HEK293 (cell line): ENCODE results near the gene MYH11.

Experiments
- CTCF ChIA-PET: fragments of 350-600 bp; formaldehyde crosslinking; extraction: SDS; loops from one replicate; lab custom pipeline; 2021; ENCODE audit warnings: antibody characterized with exemption; lab: Yijun Ruan, JAX
- POLR2A ChIA-PET: fragments of 300-600 bp; formaldehyde crosslinking; extraction: SDS; loops from one replicate; lab custom pipeline; 2020; ENCODE audit warnings: antibody characterized with exemption, inconsistent platforms; lab: Yijun Ruan, JAX
- H3K27ac ChIP-seq: fragments of 200-500 bp; sonication (Bioruptor generic); 2 replicates; pipeline ENCODE4 v1.5.1; 2014; ENCODE audit warnings: low read depth, low read length, control low read depth, inconsistent platforms; ENCODE audit errors: extremely low read depth
- H3K36me3 ChIP-seq, 2 experiments: fragments of 200-500 bp in 1 of 2; sonication (Bioruptor generic) in 1 of 2; 1 replicate in 1 of 2; 2 replicates in 1 of 2; pipeline ENCODE4 v1.5.1; 2014 to 2017; ENCODE audit warnings: inconsistent platforms in 2 of 2, low read length in 2 of 2; ENCODE audit not compliant: control insufficient read depth in 2 of 2, insufficient read depth in 1 of 2
- H3K4me1 ChIP-seq: fragments of 200-500 bp; sonication (Bioruptor generic); 2 replicates; pipeline ENCODE4 v1.5.1; 2014; ENCODE audit warnings: mild to moderate bottlenecking, low read length, inconsistent platforms; ENCODE audit not compliant: control insufficient read depth, insufficient read depth
- H3K4me3 ChIP-seq: 2 replicates; pipeline ENCODE4 v1.5.1; 2011; ENCODE audit warnings: low read depth, mild to moderate bottlenecking, control low read depth, low read length, moderate library complexity
- H3K9me3 ChIP-seq: fragments of 200-500 bp; sonication (Bioruptor generic); 2 replicates; pipeline ENCODE4 v1.5.1; 2014; ENCODE audit warnings: low read depth, low read length, inconsistent platforms; ENCODE audit not compliant: control insufficient read depth, insufficient read depth
- KLF1 ChIP-seq: fragments of 450-650 bp; formaldehyde crosslinking; IDR thresholded peaks from 2 replicates; pipeline ENCODE4 v1.5.1; 2016; ENCODE audit warnings: missing biosample characterization, missing genetic modification characterization
- KLF10 ChIP-seq: fragments of 450-650 bp; IDR thresholded peaks from 2 replicates; pipeline ENCODE4 v1.5.1; 2018; ENCODE audit warnings: missing biosample characterization, mild to moderate bottlenecking, missing genetic modification characterization
- KLF7 ChIP-seq: fragments of 450-650 bp; formaldehyde crosslinking; IDR thresholded peaks from 2 replicates; pipeline ENCODE4 v1.5.1; 2016; ENCODE audit warnings: missing biosample characterization, missing genetic modification characterization, borderline replicate concordance
- OVOL3 ChIP-seq: fragments of 450-650 bp; formaldehyde crosslinking; IDR thresholded peaks from 2 replicates; pipeline ENCODE4 v1.5.1; 2016; ENCODE audit warnings: missing biosample characterization, missing genetic modification characterization
- TRIM28 ChIP-seq: IDR thresholded peaks from 2 replicates; pipeline ENCODE4 v1.6.1; 2011; ENCODE audit warnings: low read length, control low read depth, borderline replicate concordance
- WT1 ChIP-seq: fragments of 450-650 bp; formaldehyde crosslinking; IDR thresholded peaks from 2 replicates; pipeline ENCODE4 v1.5.1; 2016; ENCODE audit warnings: missing biosample characterization, missing genetic modification characterization
- ZBTB48 ChIP-seq: fragments of 450-650 bp; formaldehyde crosslinking; IDR thresholded peaks from 2 replicates; pipeline ENCODE4 v1.5.1; 2016; ENCODE audit warnings: missing biosample characterization, missing genetic modification characterization
- ZFP3 ChIP-seq: fragments of 450-650 bp; formaldehyde crosslinking; IDR thresholded peaks from 2 replicates; pipeline ENCODE4 v1.5.1; 2016; ENCODE audit warnings: low read depth, missing biosample characterization, missing genetic modification characterization
- ZNF133 ChIP-seq: fragments of 450-650 bp; formaldehyde crosslinking; IDR thresholded peaks from 2 replicates; pipeline ENCODE4 v1.5.1; 2016; ENCODE audit warnings: missing biosample characterization, missing genetic modification characterization
- ZNF2 ChIP-seq: fragments of 450-650 bp; formaldehyde crosslinking; IDR thresholded peaks from 2 replicates; pipeline ENCODE4 v1.5.1; 2016; ENCODE audit warnings: missing biosample characterization, missing genetic modification characterization
- ZNF223 ChIP-seq: fragments of 450-650 bp; formaldehyde crosslinking; IDR thresholded peaks from 2 replicates; pipeline ENCODE4 v1.5.1; 2016; ENCODE audit warnings: missing biosample characterization, missing genetic modification characterization
- ZNF248 ChIP-seq: fragments of 450-650 bp; formaldehyde crosslinking; IDR thresholded peaks from 2 replicates; pipeline ENCODE4 v1.5.1; 2017; ENCODE audit warnings: missing biosample characterization, missing genetic modification characterization
- ZNF362 ChIP-seq: fragments of 450-650 bp; formaldehyde crosslinking; IDR thresholded peaks from 2 replicates; pipeline ENCODE4 v1.5.1; 2016; ENCODE audit warnings: missing biosample characterization, missing genetic modification characterization
- ZNF48 ChIP-seq: fragments of 450-650 bp; formaldehyde crosslinking; IDR thresholded peaks from 2 replicates; pipeline ENCODE4 v1.5.1; 2016; ENCODE audit warnings: missing biosample characterization, missing genetic modification characterization
- ZNF521 ChIP-seq: fragments of 450-650 bp; formaldehyde crosslinking; IDR thresholded peaks from 2 replicates; pipeline ENCODE4 v1.5.1; 2017; ENCODE audit warnings: missing biosample characterization, mild to moderate bottlenecking, missing genetic modification characterization
- ZNF560 ChIP-seq: fragments of 450-650 bp; formaldehyde crosslinking; IDR thresholded peaks from 2 replicates; pipeline ENCODE4 v1.5.1; 2017; ENCODE audit warnings: missing biosample characterization, missing genetic modification characterization, borderline replicate concordance
- ZNF621 ChIP-seq: fragments of 450-650 bp; formaldehyde crosslinking; IDR thresholded peaks from 2 replicates; pipeline ENCODE4 v1.5.1; 2017; ENCODE audit warnings: missing biosample characterization, missing genetic modification characterization
- ZNF658 ChIP-seq: fragments of 450-650 bp; formaldehyde crosslinking; IDR thresholded peaks from 2 replicates; pipeline ENCODE4; 2016; ENCODE audit warnings: missing biosample characterization, missing genetic modification characterization
- ZNF837 ChIP-seq: fragments of 450-650 bp; formaldehyde crosslinking; IDR thresholded peaks from 2 replicates; pipeline ENCODE4 v1.5.1; 2016; ENCODE audit warnings: missing biosample characterization, missing genetic modification characterization
- ZSCAN30 ChIP-seq: fragments of 450-650 bp; IDR thresholded peaks from 2 replicates; pipeline ENCODE4 v1.5.1; 2018; ENCODE audit warnings: missing biosample characterization, mild to moderate bottlenecking, missing genetic modification characterization, moderate library complexity
- TF ChIP-seq, protein P1 (sequence below): fragments of 450-650 bp; formaldehyde crosslinking; IDR thresholded peaks from 2 replicates; pipeline ENCODE4 v1.5.1; 2017; ENCODE audit warnings: missing biosample characterization, mild to moderate bottlenecking, missing genetic modification characterization, moderate library complexity
- TF ChIP-seq, protein P2 (sequence below): fragments of 450-650 bp; formaldehyde crosslinking; IDR thresholded peaks from 2 replicates; pipeline ENCODE4 v1.5.1; 2016; ENCODE audit warnings: missing biosample characterization, missing genetic modification characterization
- TF ChIP-seq, protein P3 (sequence below): fragments of 450-650 bp; formaldehyde crosslinking; IDR thresholded peaks from 2 replicates; pipeline ENCODE4 v1.5.1; 2016; ENCODE audit warnings: missing biosample characterization, missing genetic modification characterization
- TF ChIP-seq, protein P4 (sequence below): fragments of 450-650 bp; formaldehyde crosslinking; IDR thresholded peaks from 2 replicates; pipeline ENCODE4 v1.5.1; 2017; ENCODE audit warnings: missing biosample characterization, missing genetic modification characterization

MYH11 gene

DNA sequence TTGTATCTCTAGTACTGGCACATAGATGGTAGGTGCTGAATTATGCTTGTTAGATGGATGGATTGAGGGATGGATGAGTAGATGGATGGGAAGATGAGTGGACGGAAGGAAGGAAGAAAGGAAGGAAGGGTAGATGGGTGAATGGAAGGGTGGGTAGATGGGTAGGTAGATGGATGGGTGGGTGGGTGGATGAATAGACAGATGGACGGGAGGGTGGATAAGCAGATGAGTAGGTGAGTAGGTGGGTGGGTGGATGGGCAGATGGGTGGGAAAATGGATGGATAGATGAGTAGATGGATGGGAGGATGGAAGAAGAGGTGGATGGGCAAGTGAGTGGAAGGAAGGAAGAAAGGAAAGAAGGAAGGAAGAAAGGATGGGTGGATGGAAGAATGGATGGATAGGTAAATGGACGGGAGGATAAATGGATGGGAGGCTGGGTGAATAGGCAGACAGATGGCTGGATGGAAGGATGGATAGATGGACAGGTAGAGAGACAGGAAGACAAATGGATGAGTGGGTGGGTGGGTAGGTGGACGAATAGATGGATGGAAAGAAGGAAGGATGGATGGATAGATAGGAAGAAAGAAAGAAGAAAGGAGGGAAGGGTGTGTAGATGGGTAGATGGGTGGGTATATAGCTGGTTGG, 56.9 kb downstream of the MYH11 start (continued):
- TF ChIP-seq ZNF362 (tag by site-specific recombination) (no peak), WT1 (tag by site-specific recombination) (no peak), ZNF2 (tag by site-specific recombination) (no peak), ZNF621 (tag by site-specific recombination) (no peak), ZNF223 (tag by site-specific recombination) (no peak)
- TF ChIP-seq, protein P1, sequence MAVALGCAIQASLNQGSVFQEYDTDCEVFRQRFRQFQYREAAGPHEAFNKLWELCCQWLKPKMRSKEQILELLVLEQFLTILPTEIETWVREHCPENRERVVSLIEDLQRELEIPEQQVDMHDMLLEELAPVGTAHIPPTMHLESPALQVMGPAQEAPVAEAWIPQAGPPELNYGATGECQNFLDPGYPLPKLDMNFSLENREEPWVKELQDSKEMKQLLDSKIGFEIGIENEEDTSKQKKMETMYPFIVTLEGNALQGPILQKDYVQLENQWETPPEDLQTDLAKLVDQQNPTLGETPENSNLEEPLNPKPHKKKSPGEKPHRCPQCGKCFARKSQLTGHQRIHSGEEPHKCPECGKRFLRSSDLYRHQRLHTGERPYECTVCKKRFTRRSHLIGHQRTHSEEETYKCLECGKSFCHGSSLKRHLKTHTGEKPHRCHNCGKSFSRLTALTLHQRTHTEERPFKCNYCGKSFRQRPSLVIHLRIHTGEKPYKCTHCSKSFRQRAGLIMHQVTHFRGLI (tag by site-specific recombination), result no peak
- TF ChIP-seq, protein P2, sequence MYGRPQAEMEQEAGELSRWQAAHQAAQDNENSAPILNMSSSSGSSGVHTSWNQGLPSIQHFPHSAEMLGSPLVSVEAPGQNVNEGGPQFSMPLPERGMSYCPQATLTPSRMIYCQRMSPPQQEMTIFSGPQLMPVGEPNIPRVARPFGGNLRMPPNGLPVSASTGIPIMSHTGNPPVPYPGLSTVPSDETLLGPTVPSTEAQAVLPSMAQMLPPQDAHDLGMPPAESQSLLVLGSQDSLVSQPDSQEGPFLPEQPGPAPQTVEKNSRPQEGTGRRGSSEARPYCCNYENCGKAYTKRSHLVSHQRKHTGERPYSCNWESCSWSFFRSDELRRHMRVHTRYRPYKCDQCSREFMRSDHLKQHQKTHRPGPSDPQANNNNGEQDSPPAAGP (tag by site-specific recombination), result no peak

DNA sequence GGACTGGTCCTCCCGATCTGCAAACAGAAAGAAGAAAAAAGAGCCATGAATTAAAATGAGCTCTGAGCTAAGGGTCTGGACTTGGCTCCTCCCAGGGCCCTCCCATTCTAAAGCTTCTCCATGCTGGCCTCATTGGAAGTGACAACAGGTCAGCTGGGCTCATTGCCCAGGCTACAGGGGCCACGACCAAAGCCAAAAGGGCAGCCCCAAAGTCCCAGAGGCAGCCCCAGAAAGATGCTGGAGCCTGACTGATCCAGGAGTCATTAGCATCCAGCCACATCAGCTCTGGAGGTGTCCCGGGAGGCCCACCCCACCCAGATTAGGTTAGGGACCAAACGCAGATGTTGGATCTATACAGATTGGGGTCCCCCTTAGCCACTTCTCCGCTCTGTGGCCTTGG, 58.2 kb downstream of the MYH11 start:
- no peak overlapping the region for H3K27ac ChIP-seq
- ChIA-PET CTCF (no interaction called here), POLR2A (no interaction called here)
- no peaks in the 10 kb centered on the region for H3K36me3 ChIP-seq
- TF ChIP-seq KLF1 (no peak), ZFP3 (tag by site-specific recombination) (no peak), OVOL3 (tag by site-specific recombination) (no peak), ZNF133 (tag by site-specific recombination) (no peak), ZSCAN30 (tag by site-specific recombination) (no peak), TRIM28 (no peak), ZNF837 (tag by site-specific recombination) (no peak), ZNF48 (tag by site-specific recombination) (no peak), ZNF658 (tag by site-specific recombination) (no peak), ZBTB48 (tag by site-specific recombination) (no peak), KLF7 (no peak), ZNF560 (tag by site-specific recombination) (no peak), KLF10 (tag by site-specific recombination) (no peak), ZNF248 (no peak), ZNF521 (tag by site-specific recombination) (no peak)
- TF ChIP-seq, protein P3, sequence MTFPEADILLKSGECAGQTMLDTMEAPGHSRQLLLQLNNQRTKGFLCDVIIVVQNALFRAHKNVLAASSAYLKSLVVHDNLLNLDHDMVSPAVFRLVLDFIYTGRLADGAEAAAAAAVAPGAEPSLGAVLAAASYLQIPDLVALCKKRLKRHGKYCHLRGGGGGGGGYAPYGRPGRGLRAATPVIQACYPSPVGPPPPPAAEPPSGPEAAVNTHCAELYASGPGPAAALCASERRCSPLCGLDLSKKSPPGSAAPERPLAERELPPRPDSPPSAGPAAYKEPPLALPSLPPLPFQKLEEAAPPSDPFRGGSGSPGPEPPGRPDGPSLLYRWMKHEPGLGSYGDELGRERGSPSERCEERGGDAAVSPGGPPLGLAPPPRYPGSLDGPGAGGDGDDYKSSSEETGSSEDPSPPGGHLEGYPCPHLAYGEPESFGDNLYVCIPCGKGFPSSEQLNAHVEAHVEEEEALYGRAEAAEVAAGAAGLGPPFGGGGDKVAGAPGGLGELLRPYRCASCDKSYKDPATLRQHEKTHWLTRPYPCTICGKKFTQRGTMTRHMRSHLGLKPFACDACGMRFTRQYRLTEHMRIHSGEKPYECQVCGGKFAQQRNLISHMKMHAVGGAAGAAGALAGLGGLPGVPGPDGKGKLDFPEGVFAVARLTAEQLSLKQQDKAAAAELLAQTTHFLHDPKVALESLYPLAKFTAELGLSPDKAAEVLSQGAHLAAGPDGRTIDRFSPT (tag by site-specific recombination), result no peak
- TF ChIP-seq, protein P4, sequence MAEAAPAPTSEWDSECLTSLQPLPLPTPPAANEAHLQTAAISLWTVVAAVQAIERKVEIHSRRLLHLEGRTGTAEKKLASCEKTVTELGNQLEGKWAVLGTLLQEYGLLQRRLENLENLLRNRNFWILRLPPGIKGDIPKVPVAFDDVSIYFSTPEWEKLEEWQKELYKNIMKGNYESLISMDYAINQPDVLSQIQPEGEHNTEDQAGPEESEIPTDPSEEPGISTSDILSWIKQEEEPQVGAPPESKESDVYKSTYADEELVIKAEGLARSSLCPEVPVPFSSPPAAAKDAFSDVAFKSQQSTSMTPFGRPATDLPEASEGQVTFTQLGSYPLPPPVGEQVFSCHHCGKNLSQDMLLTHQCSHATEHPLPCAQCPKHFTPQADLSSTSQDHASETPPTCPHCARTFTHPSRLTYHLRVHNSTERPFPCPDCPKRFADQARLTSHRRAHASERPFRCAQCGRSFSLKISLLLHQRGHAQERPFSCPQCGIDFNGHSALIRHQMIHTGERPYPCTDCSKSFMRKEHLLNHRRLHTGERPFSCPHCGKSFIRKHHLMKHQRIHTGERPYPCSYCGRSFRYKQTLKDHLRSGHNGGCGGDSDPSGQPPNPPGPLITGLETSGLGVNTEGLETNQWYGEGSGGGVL (tag by site-specific recombination), result no peak
- H3K4me1 ChIP-seq, result no peaks in the 10 kb centered on the region
- H3K4me3 ChIP-seq, result no peak overlapping the region
- no peaks in the 10 kb centered on the region for H3K9me3 ChIP-seq
